OCI-LY1 (cell line): ENCODE measurements around the gene HDAC9.

Experiments
- H2AFZ ChIP-seq: fragments of 200-600 bp; sonication (generic), shearing (Covaris generic); 2 replicates; pipeline ENCODE4 v1.6.0; 2014; ENCODE audit warnings: antibody characterized with exemption, mild to moderate bottlenecking, low read length
- H3F3A ChIP-seq: fragments of 200-600 bp; sonication (generic), shearing (Covaris generic); 2 replicates; pipeline ENCODE4 v1.6.0; 2014; ENCODE audit warnings: mild to moderate bottlenecking, antibody characterized with exemption, low read length, moderate library complexity; ENCODE audit not compliant: insufficient read depth
- H3K27ac ChIP-seq: fragments of 200-600 bp; sonication (generic); 2 replicates; pipeline ENCODE4 v1.5.1; 2014; ENCODE audit warnings: low read length, mixed run types, mild to moderate bottlenecking, low read depth; ENCODE audit not compliant: poor library complexity, severe bottlenecking
- H3K27me3 ChIP-seq: fragments of 200-600 bp; sonication (generic); 2 replicates; pipeline ENCODE4 v1.6.0; 2014; ENCODE audit warnings: antibody characterized with exemption, mild to moderate bottlenecking, low read length, moderate library complexity; ENCODE audit not compliant: insufficient read depth
- H3K36me3 ChIP-seq: fragments of 200-600 bp; sonication (generic); 2 replicates; pipeline ENCODE4 v1.6.1; 2014; ENCODE audit warnings: mild to moderate bottlenecking, antibody characterized with exemption, low read length, moderate library complexity, mixed read lengths; ENCODE audit not compliant: insufficient read depth
- H3K4me1 ChIP-seq: fragments of 200-600 bp; sonication (generic); 2 replicates; pipeline ENCODE4 v1.5.1; 2014; ENCODE audit warnings: mild to moderate bottlenecking, low read length, moderate library complexity; ENCODE audit not compliant: insufficient read depth, severe bottlenecking
- H3K4me2 ChIP-seq: fragments of 200-600 bp; sonication (generic), shearing (Covaris generic); 2 replicates; pipeline ENCODE4 v1.6.1; 2014; ENCODE audit warnings: low read length
- H3K4me3 ChIP-seq: fragments of 200-600 bp; sonication (generic); 2 replicates; pipeline ENCODE4 v1.5.1; 2014; ENCODE audit warnings: low read length, low read depth, mild to moderate bottlenecking, mixed read lengths; ENCODE audit not compliant: poor library complexity, severe bottlenecking
- H3K79me2 ChIP-seq: fragments of 200-600 bp; shearing (Covaris generic); 2 replicates; pipeline ENCODE4 v1.6.1; 2016; ENCODE audit warnings: mixed run types, low read length, mixed read lengths; ENCODE audit not compliant: insufficient read depth
- H3K9ac ChIP-seq: fragments of 200-600 bp; sonication (generic), shearing (Covaris generic); 2 replicates; pipeline ENCODE4 v1.6.1; 2014; ENCODE audit warnings: mild to moderate bottlenecking, low read length, mixed read lengths
- H3K9me2 ChIP-seq: fragments of 200-600 bp; sonication (generic), shearing (Covaris generic); 2 replicates; pipeline ENCODE4 v1.6.1; 2014; ENCODE audit warnings: low read depth, mild to moderate bottlenecking, low read length, mixed read lengths
- H3K9me3 ChIP-seq: fragments of 200-600 bp; shearing (Covaris generic); 2 replicates; pipeline ENCODE4 v1.6.1; 2014; ENCODE audit warnings: low read length, mixed read lengths
- H4K20me1 ChIP-seq: fragments of 200-600 bp; sonication (generic), shearing (Covaris generic); 2 replicates; pipeline ENCODE4 v1.6.0; 2016; ENCODE audit warnings: mild to moderate bottlenecking, low read length; ENCODE audit not compliant: insufficient read depth
- EZH2 ChIP-seq: fragments of 200-600 bp; sonication (generic), shearing (Covaris generic); IDR thresholded peaks from 2 replicates; pipeline ENCODE4 v1.8.0; 2017; ENCODE audit warnings: borderline replicate concordance, mixed run types, mild to moderate bottlenecking, antibody characterized with exemption, low read length, moderate library complexity, mixed read lengths
- TF ChIP-seq, protein P1 (sequence below): fragments of 200-600 bp; sonication (generic), shearing (Covaris generic); IDR thresholded peaks from 2 replicates; pipeline ENCODE4 v1.5.1; 2017; ENCODE audit warnings: mild to moderate bottlenecking, antibody characterized with exemption, low read length, moderate library complexity, mixed read lengths

HDAC9 gene

GRCh38 chr7:18995811-18996426 lies 500.4 kb downstream of the HDAC9 start:
- H4K20me1 ChIP-seq = no peaks in the 10 kb centered on the region
- H3K9ac ChIP-seq = no peak overlapping the region
- H3K27me3 ChIP-seq = no peaks in the 10 kb centered on the region
- no peak for TF ChIP-seq EZH2
- TF ChIP-seq, protein P1, sequence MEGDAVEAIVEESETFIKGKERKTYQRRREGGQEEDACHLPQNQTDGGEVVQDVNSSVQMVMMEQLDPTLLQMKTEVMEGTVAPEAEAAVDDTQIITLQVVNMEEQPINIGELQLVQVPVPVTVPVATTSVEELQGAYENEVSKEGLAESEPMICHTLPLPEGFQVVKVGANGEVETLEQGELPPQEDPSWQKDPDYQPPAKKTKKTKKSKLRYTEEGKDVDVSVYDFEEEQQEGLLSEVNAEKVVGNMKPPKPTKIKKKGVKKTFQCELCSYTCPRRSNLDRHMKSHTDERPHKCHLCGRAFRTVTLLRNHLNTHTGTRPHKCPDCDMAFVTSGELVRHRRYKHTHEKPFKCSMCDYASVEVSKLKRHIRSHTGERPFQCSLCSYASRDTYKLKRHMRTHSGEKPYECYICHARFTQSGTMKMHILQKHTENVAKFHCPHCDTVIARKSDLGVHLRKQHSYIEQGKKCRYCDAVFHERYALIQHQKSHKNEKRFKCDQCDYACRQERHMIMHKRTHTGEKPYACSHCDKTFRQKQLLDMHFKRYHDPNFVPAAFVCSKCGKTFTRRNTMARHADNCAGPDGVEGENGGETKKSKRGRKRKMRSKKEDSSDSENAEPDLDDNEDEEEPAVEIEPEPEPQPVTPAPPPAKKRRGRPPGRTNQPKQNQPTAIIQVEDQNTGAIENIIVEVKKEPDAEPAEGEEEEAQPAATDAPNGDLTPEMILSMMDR = no peak
- H3K4me3 ChIP-seq = no peak overlapping the region
- H3K27ac ChIP-seq = no peak overlapping the region
- H3K36me3 ChIP-seq = no peaks in the 10 kb centered on the region
- no peak overlapping the region for H2AFZ ChIP-seq
- no peaks in the 10 kb centered on the region for H3K4me1 ChIP-seq
- no peaks in the 10 kb centered on the region for H3K9me2 ChIP-seq
- H3K9me3 ChIP-seq = no peaks in the 10 kb centered on the region
- H3K4me2 ChIP-seq = no peak overlapping the region
- no peaks in the 10 kb centered on the region for H3K79me2 ChIP-seq
- no peaks in the 10 kb centered on the region for H3F3A ChIP-seq

GRCh38 chr7:18996583-18996982 lies 501.0 kb downstream of the HDAC9 start:
- H3K27me3 ChIP-seq = no peaks in the 10 kb centered on the region
- no peak overlapping the region for H3K9ac ChIP-seq
- no peak overlapping the region for H3K27ac ChIP-seq

DNA sequence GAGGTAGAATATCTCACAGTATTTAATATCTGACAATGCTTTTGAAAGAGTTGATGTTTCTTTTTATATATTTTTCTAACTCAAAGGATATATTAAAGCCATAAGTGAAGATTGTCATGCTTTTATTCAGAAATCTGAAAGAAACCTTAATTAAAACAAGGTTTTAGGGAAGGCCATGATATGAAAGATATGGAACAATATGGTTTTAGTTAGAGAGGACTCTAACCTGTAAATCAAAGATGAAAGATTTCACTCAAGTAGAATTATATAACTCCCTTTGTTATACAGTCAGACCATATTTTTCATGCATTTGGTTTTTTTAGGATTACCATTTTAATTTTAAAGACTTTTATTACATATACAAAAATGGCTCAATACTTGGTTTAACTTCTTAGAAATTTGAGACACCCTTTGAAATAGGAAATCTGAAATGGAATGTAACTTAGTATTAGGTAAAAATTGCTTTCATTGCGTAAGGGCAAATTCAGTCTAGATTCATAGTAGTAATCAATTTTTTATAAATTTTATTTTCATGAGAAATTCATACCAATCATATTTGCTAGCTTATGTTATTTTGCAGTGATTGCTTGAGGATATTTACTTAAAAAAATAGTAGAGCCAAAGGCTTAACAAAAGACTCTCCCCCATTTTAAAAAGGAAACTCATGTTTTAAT lies 502.1 kb downstream of the HDAC9 start:
- Histone ChIP-seq H3K9me3 (no peaks in the 10 kb centered on the region), H3K79me2 (no peaks in the 10 kb centered on the region), H3K4me3 (no peak overlapping the region), H2AFZ (no peak overlapping the region), H3K4me2 (no peak overlapping the region), H3K27me3 (no peaks in the 10 kb centered on the region), H3K27ac (no peak overlapping the region), H3K9ac (no peak overlapping the region), H3K4me1 (no peaks in the 10 kb centered on the region), H4K20me1 (no peaks in the 10 kb centered on the region), H3K9me2 (no peaks in the 10 kb centered on the region), H3F3A (no peaks in the 10 kb centered on the region), H3K36me3 (no peaks in the 10 kb centered on the region)
- TF ChIP-seq, protein P1 = no peak
- no peak for TF ChIP-seq EZH2

More at GRCh38 chr7:18996583-18996982, 501.0 kb downstream of the HDAC9 start:
- no peaks in the 10 kb centered on the region for H3K9me2 ChIP-seq
- H2AFZ ChIP-seq = no peak overlapping the region
- no peaks in the 10 kb centered on the region for H3K4me1 ChIP-seq
- H3K36me3 ChIP-seq = no peaks in the 10 kb centered on the region
- TF ChIP-seq, protein P1 = no peak
- TF ChIP-seq EZH2 = no peak
- H3K9me3 ChIP-seq = no peaks in the 10 kb centered on the region
- no peaks in the 10 kb centered on the region for H3F3A ChIP-seq
- H4K20me1 ChIP-seq = no peaks in the 10 kb centered on the region
- H3K4me2 ChIP-seq = no peak overlapping the region
- no peaks in the 10 kb centered on the region for H3K79me2 ChIP-seq
- no peak overlapping the region for H3K4me3 ChIP-seq
